MG63 (cell line): Measurements from ENCODE around the gene MIDN. TPM values are rescaled to one million over a fixed set of nuclear protein-coding genes. Genes with fewer than 3 reads are reported as not detected.
"Not testable (repeated sequence)": the region's sequence is repeated elsewhere in the genome, so short reads cannot be mapped to it uniquely, and the experiment has no call there.

Experiments
- DNase-seq: peaks from one replicate; pipeline ENCODE4 v3.0.0-alpha.2; 2020
- H3K27me3 ChIP-seq: fragments of 250-450 bp; sonication (Bioruptor Pico); 2 replicates; pipeline ENCODE4 v1.5.1; 2020; ENCODE audit warnings: mild to moderate bottlenecking, moderate library complexity
- H3K36me3 ChIP-seq: fragments of 250-450 bp; sonication (Bioruptor Pico); 2 replicates; pipeline ENCODE4 v1.5.1; 2020; ENCODE audit warnings: mild to moderate bottlenecking, moderate library complexity
- H3K4me3 ChIP-seq: fragments of 250-450 bp; sonication (Bioruptor Pico); 2 replicates; pipeline ENCODE4 v1.5.1; 2020; ENCODE audit warnings: mild to moderate bottlenecking, moderate library complexity
- H3K9me3 ChIP-seq: fragments of 250-450 bp; sonication (Bioruptor Pico); 2 replicates; pipeline ENCODE4 v1.5.1; 2020; ENCODE audit warnings: mild to moderate bottlenecking, moderate library complexity
- total RNA-seq: library from RNA; depleted of rRNA; stranded (reverse); fragments of >200 nt; shearing (Covaris generic); gene quantifications from 2 replicates; pipeline ENCODE4 v1.2.3, GENCODE V29; 2014; ENCODE audit warnings: low replicate concordance

Gene MIDN
- total RNA-seq, 1 experiment from 2014 or later: 5.7 TPM

GRCh38 chr19:1238369-1239303 lies 9.7 kb upstream of the MIDN start:
- no peak for DNase-seq
- H3K36me3 ChIP-seq: no peaks in the 10 kb centered on the region; the same call in 1 of the 2 replicates
- no peaks in the 10 kb centered on the region for H3K27me3 ChIP-seq
- no peaks in the 10 kb centered on the region for H3K9me3 ChIP-seq
- no peak overlapping the region for H3K4me3 ChIP-seq

GRCh38 chr19:1239420-1239795 lies 9.0 kb upstream of the MIDN start:
- Histone ChIP-seq H3K9me3 (no peaks in the 10 kb centered on the region), H3K36me3 (peaks cover 5% of the 10 kb centered on the region), H3K4me3 (no peak overlapping the region), H3K27me3 (no peaks in the 10 kb centered on the region)
- DNase-seq: no peak

- peak; percentile 79 for DNase-seq
- Histone ChIP-seq H3K9me3 (no peaks in the 10 kb centered on the region), H3K4me3 (no peak overlapping the region)
Measured at GRCh38 chr19:1239796-1240737, 8.3 kb upstream of the MIDN start.

DNA sequence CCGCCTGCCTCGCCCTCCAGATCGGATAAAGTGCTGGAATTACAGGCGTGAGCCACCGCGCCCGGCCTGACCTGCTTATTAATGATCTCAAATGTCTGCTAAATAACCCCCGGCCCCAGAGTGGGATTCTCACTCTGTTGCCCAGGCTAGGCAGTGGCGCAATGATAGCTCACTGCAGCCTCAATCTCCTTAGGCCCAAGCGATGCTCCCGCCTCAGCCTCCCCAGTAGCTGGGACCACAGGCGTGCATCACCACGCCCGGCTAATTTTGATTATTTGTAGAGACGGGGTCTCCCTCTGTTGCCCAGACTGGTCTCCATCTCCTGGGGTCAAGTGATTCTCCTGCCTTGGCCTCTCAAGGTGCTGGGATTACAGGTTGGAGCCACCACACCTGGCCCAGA lies 7.5 kb upstream of the MIDN start:
- no peaks in the 10 kb centered on the region for H3K27me3 ChIP-seq
- peaks cover 5% of the 10 kb centered on the region for H3K36me3 ChIP-seq
- no peak for DNase-seq
- H3K9me3 ChIP-seq: no peaks in the 10 kb centered on the region
- H3K4me3 ChIP-seq: peak overlapping the region; percentile 61

More at GRCh38 chr19:1239796-1240737, 8.3 kb upstream of the MIDN start:
- H3K36me3 ChIP-seq: peaks cover 5% of the 10 kb centered on the region
- H3K27me3 ChIP-seq: no peaks in the 10 kb centered on the region

- Histone ChIP-seq H3K27me3 (no peaks in the 10 kb centered on the region), H3K9me3 (no peaks in the 10 kb centered on the region), H3K4me3 (peak within 1 kb of the TSS; percentile 61), H3K36me3 (peaks cover 5% of the 10 kb centered on the region)
- DNase-seq: peak; percentile 87
Measured at GRCh38 chr19:1241417-1242095, 6.8 kb upstream of the MIDN start, which contains the start of gene ATP5F1D. ATP5F1D (plus strand) TSS chr19:1241751; CDS start chr19:1241851, 100 bp downstream.

DNA sequence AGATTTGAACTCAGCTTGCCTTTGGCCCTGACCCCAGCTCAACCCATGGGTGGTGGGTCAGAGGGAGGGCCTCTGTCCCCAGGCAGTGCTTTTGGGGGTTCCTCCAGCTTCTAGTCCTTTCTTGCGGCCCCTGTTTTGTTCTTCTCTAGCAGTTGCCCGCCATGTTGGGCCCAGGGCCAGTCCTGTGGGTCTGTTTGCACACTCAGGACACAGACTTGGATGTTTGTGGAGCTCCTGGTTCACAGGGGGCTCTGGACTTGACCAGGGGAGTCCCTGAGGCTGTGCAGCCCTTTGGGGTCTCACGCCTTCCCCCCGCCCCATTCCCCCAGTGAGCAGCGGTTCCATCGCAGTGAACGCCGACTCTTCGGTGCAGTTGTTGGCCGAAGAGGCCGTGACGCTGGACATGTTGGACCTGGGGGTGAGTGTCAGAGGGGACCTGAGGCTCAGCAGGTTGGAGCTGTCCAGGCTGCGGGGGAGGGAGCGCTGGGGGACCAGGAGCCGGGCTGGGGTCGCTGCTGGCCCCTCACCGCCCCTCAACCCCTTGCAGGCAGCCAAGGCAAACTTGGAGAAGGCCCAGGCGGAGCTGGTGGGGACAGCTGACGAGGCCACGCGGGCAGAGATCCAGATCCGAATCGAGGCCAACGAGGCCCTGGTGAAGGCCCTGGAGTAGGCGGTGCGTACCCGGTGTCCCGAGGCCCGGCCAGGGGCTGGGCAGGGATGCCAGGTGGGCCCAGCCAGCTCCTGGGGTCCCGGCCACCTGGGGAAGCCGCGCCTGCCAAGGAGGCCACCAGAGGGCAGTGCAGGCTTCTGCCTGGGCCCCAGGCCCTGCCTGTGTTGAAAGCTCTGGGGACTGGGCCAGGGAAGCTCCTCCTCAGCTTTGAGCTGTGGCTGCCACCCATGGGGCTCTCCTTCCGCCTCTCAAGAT lies 4.4 kb upstream of the MIDN start:
- Histone ChIP-seq H3K4me3 (peak overlapping the region; percentile 28), H3K36me3 (peaks cover 5% of the 10 kb centered on the region), H3K9me3 (no peaks in the 10 kb centered on the region), H3K27me3 (no peaks in the 10 kb centered on the region)
- peak; percentile 83 for DNase-seq

DNA sequence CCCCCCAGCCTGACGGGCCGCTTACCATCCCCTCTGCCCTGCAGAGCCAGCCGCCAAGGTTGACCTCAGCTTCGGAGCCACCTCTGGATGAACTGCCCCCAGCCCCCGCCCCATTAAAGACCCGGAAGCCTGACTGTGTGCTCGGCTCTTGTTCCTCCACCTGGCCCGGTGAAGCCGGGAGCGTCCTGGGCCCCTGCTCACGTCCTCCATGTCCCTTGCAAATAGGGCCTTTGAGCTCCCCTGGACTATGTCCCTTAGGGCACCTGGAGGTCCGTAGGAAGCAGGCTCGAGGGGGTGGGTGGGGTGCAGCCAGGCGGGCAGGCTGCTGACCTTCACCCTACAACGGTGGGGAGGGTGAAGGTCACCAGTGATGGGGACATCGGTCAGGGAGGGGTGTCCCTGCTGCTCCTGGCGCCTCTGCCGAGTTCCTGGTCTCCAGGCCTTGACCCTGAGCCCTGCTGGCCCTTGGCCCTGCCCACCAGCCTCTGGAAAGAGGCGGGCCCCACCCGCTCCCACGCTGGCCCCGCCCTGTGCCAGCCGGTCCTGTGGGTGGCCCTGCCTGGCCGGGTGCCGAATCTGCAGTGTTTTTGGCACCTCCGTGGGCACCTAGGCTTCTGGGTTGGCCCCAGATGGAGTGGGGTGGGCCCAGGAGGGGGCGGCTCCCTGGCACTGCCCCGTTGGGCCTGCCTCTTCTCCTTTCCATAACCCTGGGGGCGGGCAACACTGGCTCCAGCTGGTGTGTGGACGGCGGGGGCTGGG lies 3.5 kb upstream of the MIDN start:
- Histone ChIP-seq H3K27me3 (no peaks in the 10 kb centered on the region), H3K4me3 (peak overlapping the region; percentile 28), H3K36me3 (peaks cover 7% of the 10 kb centered on the region), H3K9me3 (no peaks in the 10 kb centered on the region)
- DNase-seq: peak; percentile 83

DNA sequence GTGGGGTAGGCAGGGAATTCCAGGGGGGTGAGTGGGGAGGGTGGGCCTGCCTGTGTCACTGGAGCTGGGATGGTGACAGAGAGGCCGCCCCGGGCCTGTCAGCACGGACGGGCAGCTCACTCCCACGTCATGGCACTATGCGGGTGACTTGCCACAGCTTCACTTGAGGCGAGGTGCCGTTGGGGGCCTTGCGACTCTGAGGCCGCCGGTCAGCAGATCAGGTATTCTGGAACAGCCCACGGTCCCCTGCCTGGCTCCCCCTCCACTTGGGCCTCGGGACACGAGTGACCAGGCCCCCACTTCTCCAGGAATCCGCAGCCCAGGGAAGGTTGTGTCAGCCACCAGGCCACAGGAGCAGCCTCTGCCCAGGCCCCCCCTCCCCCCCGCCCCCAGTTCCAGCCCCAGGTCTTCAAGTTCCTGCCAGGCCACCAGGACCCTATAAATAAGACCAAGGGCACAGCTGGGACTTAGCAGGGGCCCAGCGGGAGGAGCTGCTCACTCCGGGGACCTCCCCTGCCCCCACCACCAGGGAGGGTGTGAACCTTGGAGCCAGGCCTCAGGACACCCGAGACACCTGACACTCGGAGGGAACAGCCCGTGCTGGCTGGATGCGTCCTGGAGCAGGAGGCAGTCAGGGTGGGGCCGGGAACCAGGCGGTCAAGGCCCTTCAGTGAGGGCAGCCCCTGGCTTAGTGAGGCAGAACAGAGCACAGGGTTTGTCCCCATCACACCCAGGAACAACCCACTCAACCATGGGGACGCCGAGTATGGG lies 2.7 kb upstream of the MIDN start:
- no peak overlapping the region for H3K4me3 ChIP-seq
- no peak for DNase-seq
- peaks cover 9% of the 10 kb centered on the region for H3K36me3 ChIP-seq

DNA sequence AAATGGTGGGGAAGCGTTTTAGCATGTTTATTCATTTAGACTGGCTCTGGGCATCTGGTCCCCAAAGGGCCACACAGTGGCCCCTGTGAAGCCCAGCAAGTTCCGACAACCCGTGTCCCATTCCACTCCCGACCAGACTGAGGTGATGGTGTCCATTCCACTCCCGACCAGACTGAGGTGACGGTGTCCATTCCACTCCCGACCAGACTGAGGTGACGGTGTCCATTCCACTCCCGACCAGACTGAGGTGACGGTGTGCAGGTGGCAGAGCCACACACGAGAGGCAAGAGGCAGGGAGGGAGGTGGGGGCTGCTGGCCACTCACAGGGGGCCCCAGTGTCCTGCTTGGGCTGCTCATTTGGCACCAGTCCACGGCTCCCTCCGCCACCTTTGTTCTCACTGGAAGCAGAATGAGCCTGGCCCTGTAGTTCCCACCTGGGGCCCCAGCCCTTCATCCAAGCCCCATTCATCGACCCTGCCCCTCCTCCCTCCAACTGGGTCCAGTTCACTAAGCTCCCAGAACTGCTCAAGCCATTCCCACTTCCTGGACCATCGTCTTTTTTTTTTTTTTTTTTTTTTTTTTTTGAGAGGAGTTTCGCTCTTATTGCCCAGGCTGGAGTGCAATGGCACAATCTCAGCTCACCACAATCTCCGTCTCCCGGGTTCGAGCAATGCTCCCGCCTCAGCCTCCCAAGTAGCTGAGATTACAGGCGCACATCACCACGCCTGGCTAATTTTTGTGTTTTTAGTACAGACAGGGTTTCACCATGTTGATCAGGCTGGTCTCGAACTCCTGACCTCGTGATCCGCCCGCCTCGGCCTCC lies 1.9 kb upstream of the MIDN start:
- peaks cover 17% of the 10 kb centered on the region for H3K36me3 ChIP-seq
- DNase-seq: not testable (repeated sequence)

More for the DNA sequence above, 2.7 kb upstream of the MIDN start:
- Histone ChIP-seq H3K27me3 (no peaks in the 10 kb centered on the region), H3K9me3 (no peaks in the 10 kb centered on the region)

DNA sequence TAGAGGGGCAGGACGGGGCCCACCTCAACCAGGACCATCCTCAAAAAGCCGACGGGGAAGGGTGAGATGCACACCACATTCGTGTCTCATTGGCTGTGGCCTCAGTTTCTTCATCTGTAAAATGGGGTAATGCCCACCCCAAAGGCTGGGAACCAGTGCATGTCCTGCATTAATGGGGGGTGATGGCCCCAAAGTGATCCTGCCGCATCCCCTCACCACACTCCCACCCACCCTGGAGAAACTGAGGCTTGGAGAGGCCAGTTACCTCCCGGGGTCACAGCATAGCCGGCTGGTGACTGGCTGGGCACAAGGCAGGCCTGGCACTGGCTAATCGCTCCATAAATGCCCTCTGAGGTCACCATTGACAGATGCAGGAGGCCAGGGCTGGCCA lies 640 bp upstream of the MIDN start:
- H3K36me3 ChIP-seq: peaks cover 21% of the 10 kb centered on the region
- H3K4me3 ChIP-seq: peak overlapping the region; percentile 66
- DNase-seq: no peak
- no peaks in the 10 kb centered on the region for H3K9me3 ChIP-seq
- H3K27me3 ChIP-seq: no peaks in the 10 kb centered on the region

More for the DNA sequence above, 1.9 kb upstream of the MIDN start:
- not testable (repeated sequence) for H3K9me3 ChIP-seq, H3K27me3 ChIP-seq, H3K4me3 ChIP-seq

DNA sequence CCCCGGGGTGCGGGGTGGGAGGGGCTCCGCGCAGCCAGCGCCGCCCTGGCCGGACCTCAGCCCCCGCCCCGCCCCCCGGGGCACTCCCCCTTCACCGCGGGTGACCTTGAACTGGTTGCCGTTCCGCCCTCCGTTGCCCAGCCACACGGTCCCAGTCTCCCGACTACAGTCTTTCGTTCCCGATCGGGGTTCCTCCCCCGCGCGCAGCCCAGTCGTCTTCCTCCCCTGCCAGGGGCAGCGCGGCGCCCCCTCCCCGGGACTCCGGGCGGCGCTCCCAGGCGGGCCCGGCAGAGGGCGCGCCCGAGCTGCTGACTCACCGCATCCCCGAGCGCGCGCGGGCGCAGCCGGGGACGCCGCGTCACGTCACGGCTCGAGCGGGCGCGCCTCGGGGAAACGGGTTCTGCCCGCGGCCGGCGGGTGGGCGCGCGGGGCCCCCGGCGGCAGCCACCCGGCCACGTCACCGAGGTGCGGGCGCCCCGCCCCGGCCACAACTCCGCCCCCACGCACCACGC lies 459 bp downstream of the MIDN start:
- no peaks in the 10 kb centered on the region for H3K27me3 ChIP-seq
- DNase-seq: peak; percentile 85
- H3K9me3 ChIP-seq: no peaks in the 10 kb centered on the region
- H3K36me3 ChIP-seq: peaks cover 26% of the 10 kb centered on the region
- peak overlapping the region; percentile 66 for H3K4me3 ChIP-seq

DNA sequence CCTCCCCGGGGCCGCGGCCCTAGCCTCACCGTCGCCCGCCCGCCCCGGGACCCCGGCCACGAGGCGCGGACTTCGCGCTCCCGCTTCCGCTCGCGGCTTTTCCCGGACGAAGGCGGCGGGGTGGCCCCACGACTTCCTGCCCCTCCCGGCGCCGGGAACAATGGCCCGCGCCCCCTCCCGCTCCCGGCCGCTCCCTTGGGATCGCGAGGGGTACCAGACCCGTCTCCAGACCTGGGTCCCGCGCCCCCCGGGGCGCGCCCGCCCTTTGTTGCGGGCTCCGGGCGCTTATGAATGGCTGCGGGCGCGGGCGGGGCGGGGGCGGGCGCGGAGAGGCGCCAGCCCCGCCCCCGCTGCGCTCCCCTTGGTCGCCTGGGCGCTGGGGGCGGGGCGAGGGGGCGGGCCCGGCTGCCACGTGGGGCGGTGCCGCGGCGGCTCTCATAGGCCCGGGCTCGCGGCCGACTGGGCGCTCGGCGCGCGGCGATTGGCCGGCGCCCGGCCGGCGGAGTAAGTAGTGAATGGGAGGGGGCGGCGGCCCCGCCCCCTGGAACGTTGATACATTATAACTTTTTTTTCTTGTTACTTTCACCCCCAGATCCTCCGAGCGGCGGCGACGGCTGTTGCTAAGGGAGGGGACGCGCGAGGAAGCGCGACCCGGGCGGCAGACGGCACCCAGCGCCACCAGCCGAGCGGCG lies 1.1 kb downstream of the MIDN start:
- Histone ChIP-seq H3K4me3 (peak overlapping the region; percentile 69), H3K27me3 (no peaks in the 10 kb centered on the region), H3K36me3 (peaks cover 25% of the 10 kb centered on the region), H3K9me3 (no peaks in the 10 kb centered on the region)
- peak; percentile 89 for DNase-seq

GRCh38 chr19:1249990-1250436 lies 1.6 kb downstream of the MIDN start:
- Histone ChIP-seq H3K27me3 (no peaks in the 10 kb centered on the region), H3K4me3 (peak overlapping the region; percentile 69)
- no peak for DNase-seq

More at GRCh38 chr19:1249990-1250436, 1.6 kb downstream of the MIDN start:
- Histone ChIP-seq H3K9me3 (no peaks in the 10 kb centered on the region), H3K36me3 (peaks cover 30% of the 10 kb centered on the region)
